Measurements from ENCODE around the gene SPRED2. TPM values are rescaled to one million over a fixed set of nuclear protein-coding genes. Genes with fewer than 3 reads are reported as not detected.

SPRED2 gene
- total RNA-seq, 1 donor from 2014 or later = 46.3 TPM

DNA sequence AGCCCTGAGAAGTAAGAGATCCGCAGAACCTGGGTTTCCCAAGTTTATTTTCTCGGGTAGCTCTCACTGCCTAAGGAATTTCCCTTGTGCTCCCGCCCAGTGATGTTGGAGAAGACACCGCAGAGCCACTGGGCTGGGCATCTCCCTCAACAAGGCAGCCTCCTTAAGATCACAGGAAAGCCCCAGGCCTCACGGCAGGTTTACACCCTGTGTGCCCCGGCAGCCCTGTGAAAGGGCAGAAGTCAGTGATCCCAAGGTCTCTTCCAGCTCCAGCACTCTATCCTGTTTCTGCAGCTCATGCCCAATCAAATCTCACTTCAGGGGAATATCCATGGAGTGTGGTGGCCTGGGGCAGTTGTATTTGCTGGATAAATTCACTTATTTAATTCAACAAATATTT, 138.3 kb downstream of the SPRED2 start:
- Mint-ChIP-seq H3K36me3 (ENCODE audit: unreplicated experiment) (no peaks in the 10 kb centered on the region), H3K27me3 (ENCODE audit: unreplicated experiment) (no peaks in the 10 kb centered on the region), H3K4me3 (ENCODE audit: unreplicated experiment) (no peak overlapping the region), H3K9me3 (ENCODE audit: unreplicated experiment) (no peaks in the 10 kb centered on the region), H3K27ac (ENCODE audit: unreplicated experiment) (no peak overlapping the region), H3K4me1 (ENCODE audit: unreplicated experiment) (peaks cover 27% of the 10 kb centered on the region)
- DNase-seq (ENCODE audit: extremely low spot score, unreplicated experiment) = no peak
- TF ChIP-seq, protein P1, sequence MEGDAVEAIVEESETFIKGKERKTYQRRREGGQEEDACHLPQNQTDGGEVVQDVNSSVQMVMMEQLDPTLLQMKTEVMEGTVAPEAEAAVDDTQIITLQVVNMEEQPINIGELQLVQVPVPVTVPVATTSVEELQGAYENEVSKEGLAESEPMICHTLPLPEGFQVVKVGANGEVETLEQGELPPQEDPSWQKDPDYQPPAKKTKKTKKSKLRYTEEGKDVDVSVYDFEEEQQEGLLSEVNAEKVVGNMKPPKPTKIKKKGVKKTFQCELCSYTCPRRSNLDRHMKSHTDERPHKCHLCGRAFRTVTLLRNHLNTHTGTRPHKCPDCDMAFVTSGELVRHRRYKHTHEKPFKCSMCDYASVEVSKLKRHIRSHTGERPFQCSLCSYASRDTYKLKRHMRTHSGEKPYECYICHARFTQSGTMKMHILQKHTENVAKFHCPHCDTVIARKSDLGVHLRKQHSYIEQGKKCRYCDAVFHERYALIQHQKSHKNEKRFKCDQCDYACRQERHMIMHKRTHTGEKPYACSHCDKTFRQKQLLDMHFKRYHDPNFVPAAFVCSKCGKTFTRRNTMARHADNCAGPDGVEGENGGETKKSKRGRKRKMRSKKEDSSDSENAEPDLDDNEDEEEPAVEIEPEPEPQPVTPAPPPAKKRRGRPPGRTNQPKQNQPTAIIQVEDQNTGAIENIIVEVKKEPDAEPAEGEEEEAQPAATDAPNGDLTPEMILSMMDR (IDR thresholded peaks at IDR 0.05) = no peak

DNA sequence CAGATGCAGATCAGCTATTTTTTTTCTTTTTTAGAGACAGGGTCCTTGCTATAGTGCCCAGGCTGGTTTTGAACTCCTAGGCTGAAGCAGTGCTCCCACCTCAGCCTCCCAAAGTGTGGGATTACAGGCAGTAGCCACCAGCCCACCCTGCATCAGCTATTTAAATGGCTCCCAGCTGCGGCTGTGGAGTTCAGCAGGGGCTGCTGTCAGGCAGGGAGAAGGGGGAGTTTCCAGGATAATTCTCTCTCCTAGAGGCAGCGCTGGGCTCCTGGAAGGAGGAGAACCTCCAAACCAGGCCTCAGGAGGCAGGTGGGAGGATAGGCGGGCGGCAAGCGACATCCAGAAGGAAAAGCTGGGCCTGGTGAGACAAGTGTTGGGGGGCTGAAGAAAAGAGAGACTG, 139.0 kb downstream of the SPRED2 start:
- H3K36me3 Mint-ChIP-seq (ENCODE audit: unreplicated experiment) = no peaks in the 10 kb centered on the region
- H3K4me1 Mint-ChIP-seq (ENCODE audit: unreplicated experiment) = peaks cover 25% of the 10 kb centered on the region
- H3K4me3 Mint-ChIP-seq (ENCODE audit: unreplicated experiment) = no peak overlapping the region
- TF ChIP-seq, protein P1 (IDR thresholded peaks at IDR 0.05) = no peak
- H3K9me3 Mint-ChIP-seq (ENCODE audit: unreplicated experiment) = no peaks in the 10 kb centered on the region
- no peaks in the 10 kb centered on the region for H3K27me3 Mint-ChIP-seq (ENCODE audit: unreplicated experiment)
- DNase-seq (ENCODE audit: extremely low spot score, unreplicated experiment) = no peak
- no peak overlapping the region for H3K27ac Mint-ChIP-seq (ENCODE audit: unreplicated experiment)

DNA sequence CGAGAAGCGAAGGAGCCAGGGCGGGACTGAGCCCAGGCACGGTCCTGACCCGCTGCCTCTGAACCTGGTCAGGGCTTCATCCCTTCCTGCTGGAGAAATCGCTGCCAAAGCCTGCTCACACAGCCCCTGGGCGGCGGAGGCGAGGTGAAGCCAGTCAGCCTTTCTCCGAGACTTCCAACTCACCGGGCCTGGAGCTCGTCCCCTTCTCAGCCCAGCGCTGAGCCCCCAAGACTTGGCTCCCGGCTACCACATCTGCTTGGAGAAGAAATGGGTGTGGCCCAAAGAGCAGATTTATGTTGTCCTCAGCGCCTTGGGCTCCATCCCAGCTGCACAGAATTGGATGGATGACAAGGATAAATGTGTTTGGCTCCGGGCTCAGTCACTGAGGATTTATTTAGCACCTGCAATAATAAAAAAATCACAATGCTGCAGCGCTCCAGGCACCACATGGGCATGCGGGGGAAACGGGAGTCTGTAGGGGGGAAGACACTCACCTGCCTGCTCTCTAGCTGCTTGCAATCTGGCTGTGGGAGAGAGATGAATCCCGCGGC, 139.9 kb downstream of the SPRED2 start:
- TF ChIP-seq, protein P1 (IDR thresholded peaks at IDR 0.05) = no peak
- peaks cover 22% of the 10 kb centered on the region for H3K4me1 Mint-ChIP-seq (ENCODE audit: unreplicated experiment)
- no peaks in the 10 kb centered on the region for H3K27me3 Mint-ChIP-seq (ENCODE audit: unreplicated experiment)
- no peak overlapping the region for H3K4me3 Mint-ChIP-seq (ENCODE audit: unreplicated experiment)
- no peak for DNase-seq (ENCODE audit: extremely low spot score, unreplicated experiment)
- no peaks in the 10 kb centered on the region for H3K9me3 Mint-ChIP-seq (ENCODE audit: unreplicated experiment)
- H3K36me3 Mint-ChIP-seq (ENCODE audit: unreplicated experiment) = no peaks in the 10 kb centered on the region
- H3K27ac Mint-ChIP-seq (ENCODE audit: unreplicated experiment) = no peak overlapping the region

DNA sequence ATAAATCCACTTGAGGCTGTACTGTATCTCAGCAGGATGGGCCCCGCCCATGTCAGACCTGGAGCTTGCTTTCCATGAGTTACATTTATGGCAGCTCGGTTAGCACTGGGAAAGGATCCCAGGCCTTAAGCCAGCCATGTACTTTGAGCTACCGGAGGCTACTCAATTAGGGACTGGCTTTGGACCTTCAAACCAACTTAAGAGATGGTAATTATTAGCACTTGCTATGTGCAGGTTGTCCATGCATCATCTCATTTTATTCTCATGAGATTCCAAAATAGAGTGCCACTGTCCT, 140.3 kb downstream of the SPRED2 start:
- no peak for DNase-seq (ENCODE audit: extremely low spot score, unreplicated experiment)
- Mint-ChIP-seq H3K9me3 (ENCODE audit: unreplicated experiment) (no peaks in the 10 kb centered on the region), H3K27me3 (ENCODE audit: unreplicated experiment) (no peaks in the 10 kb centered on the region), H3K4me1 (ENCODE audit: unreplicated experiment) (peaks cover 22% of the 10 kb centered on the region), H3K4me3 (ENCODE audit: unreplicated experiment) (no peak overlapping the region), H3K27ac (ENCODE audit: unreplicated experiment) (no peak overlapping the region), H3K36me3 (ENCODE audit: unreplicated experiment) (no peaks in the 10 kb centered on the region)
- TF ChIP-seq, protein P1 (IDR thresholded peaks at IDR 0.05) = no peak

DNA sequence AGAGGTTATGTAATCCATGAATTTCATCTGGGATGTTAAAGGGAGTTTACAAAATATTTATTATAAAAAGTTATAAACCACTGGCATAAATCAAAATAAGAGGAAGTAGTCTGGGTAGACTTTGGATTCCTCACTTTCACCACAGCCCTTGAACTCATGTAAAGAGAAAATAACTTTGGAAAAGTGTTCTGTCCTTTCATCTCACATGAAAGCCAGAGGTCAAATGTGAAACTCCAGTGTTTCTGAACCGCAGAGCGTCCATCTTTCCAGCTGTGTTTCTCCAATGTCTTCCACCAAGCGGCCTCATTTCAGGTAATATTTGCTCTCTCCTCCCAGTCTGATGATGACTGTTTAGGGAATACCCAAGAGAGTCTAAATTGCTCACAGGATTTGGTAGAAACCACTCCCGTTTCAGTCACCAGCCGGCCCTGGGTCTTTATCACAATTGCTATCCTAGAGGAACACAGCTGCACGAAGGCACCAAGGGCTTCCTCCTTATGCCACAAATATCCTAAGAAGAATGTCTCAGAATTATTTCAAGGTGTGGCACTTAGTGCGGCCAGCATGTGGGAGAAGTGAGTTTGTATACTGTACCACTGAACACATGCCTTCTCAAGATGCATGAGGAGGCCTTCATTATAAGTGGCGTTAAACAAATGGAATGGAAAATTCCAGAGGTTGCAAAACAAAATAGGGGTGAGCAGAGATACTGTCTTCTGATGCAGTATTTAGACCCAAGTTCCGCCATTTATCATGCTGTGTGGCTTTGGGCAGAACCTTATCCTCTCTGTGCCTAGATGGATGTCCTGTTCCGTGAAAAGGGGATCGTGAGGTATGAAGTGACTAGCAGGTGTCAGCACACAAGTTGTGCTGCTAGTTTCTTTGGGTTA, 140.9 kb downstream of the SPRED2 start:
- no peaks in the 10 kb centered on the region for H3K9me3 Mint-ChIP-seq (ENCODE audit: unreplicated experiment)
- no peak for DNase-seq (ENCODE audit: extremely low spot score, unreplicated experiment)
- no peaks in the 10 kb centered on the region for H3K36me3 Mint-ChIP-seq (ENCODE audit: unreplicated experiment)
- H3K4me3 Mint-ChIP-seq (ENCODE audit: unreplicated experiment) = no peak overlapping the region
- H3K4me1 Mint-ChIP-seq (ENCODE audit: unreplicated experiment) = peaks cover 22% of the 10 kb centered on the region
- no peaks in the 10 kb centered on the region for H3K27me3 Mint-ChIP-seq (ENCODE audit: unreplicated experiment)
- no peak overlapping the region for H3K27ac Mint-ChIP-seq (ENCODE audit: unreplicated experiment)
- TF ChIP-seq, protein P1 (IDR thresholded peaks at IDR 0.05) = no peak

All from osteocyte (in vitro differentiated cells).